GM13976 (cell line): ENCODE measurements around the gene MSLN.
"Not testable (repeated sequence)": the region's sequence is repeated elsewhere in the genome, so short reads cannot be mapped to it uniquely, and the experiment has no call there.

Experiments used
- DNase-seq: peaks from one replicate; pipeline ENCODE4 v3.0.0; 2012; ENCODE audit warnings: low spot score
- in situ Hi-C: fragments of 300-500 bp; cut with MboI; formaldehyde crosslinking; loops from one replicate; pipeline ENCODE4 v1.12.0; 2022; ENCODE audit warnings: low sequenced_read_pairs, mixed read lengths, inconsistent platforms; ENCODE audit not compliant: unreplicated experiment
- TF ChIP-seq, protein P1 (sequence below): IDR thresholded peaks from 2 replicates; pipeline ENCODE4 v1.5.1; 2012; ENCODE audit warnings: borderline replicate concordance, mild to moderate bottlenecking; ENCODE audit not compliant: insufficient read depth; ENCODE audit errors: extremely low read depth, missing control alignments, control extremely low read depth

Gene MSLN

DNA sequence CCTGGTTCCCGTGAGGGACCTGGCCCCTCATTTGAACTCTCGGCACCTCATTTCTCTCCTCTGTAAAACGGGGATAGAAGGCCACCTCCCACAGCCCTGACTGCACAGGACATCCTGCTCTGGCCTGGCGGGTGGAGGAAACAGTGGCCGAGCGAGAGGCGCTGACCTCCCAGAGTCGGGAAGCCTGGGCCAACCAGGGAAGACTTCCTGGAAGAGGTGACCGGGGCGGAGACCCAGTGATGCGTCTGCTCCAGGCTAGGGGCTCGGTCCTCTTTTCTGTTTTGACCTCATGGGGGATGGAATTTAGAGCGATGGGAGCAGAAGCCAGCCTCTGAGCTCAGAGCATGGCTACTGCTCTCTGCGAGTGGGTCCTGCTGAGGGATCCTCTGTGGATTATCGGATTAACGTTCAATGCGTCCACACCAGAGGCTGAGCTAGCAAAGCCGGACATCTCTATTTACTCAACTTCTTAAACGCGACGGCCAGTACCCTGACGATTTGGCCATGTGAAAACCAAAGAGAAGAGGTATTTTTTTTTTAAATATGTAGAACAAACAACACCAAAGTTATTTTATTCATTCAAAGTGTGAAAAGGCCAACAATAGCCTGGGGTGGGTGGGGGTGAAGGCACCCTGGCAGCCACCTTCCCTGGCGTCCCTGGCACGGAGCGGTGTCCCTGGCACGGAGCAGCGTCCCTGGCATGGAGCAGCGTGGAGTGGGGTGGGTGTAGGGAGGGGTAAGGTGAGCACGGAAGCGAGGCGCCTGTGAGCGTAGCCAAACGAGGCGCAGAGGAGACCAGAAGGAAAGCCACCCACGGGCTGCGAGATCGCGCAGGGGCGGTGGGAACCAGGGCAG lies 9.2 kb upstream of the MSLN start:
- DNase-seq, result no peak
- in situ Hi-C loops, result no loop called here

DNA sequence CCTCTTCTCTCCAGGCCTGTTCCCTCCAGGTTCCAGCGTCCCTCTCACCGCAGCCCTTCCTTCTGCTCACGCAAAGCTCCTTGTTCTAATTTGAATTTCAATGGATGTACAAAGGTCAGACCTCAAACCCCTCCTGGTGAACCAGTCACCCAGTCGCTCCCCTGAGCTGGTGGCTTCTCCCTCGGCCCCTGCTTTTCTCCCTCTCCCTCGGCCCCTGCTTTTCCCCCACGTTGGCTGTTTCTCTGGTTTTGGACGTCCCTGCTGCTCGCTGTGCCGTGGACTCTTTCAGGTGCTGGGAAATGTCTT lies 8.6 kb upstream of the MSLN start:
- DNase-seq, result no peak
- in situ Hi-C loops, result no loop called here
- TF ChIP-seq, protein P1, sequence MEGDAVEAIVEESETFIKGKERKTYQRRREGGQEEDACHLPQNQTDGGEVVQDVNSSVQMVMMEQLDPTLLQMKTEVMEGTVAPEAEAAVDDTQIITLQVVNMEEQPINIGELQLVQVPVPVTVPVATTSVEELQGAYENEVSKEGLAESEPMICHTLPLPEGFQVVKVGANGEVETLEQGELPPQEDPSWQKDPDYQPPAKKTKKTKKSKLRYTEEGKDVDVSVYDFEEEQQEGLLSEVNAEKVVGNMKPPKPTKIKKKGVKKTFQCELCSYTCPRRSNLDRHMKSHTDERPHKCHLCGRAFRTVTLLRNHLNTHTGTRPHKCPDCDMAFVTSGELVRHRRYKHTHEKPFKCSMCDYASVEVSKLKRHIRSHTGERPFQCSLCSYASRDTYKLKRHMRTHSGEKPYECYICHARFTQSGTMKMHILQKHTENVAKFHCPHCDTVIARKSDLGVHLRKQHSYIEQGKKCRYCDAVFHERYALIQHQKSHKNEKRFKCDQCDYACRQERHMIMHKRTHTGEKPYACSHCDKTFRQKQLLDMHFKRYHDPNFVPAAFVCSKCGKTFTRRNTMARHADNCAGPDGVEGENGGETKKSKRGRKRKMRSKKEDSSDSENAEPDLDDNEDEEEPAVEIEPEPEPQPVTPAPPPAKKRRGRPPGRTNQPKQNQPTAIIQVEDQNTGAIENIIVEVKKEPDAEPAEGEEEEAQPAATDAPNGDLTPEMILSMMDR, result no peak

More for the DNA sequence above, 9.2 kb upstream of the MSLN start:
- TF ChIP-seq, protein P1, result no peak

DNA sequence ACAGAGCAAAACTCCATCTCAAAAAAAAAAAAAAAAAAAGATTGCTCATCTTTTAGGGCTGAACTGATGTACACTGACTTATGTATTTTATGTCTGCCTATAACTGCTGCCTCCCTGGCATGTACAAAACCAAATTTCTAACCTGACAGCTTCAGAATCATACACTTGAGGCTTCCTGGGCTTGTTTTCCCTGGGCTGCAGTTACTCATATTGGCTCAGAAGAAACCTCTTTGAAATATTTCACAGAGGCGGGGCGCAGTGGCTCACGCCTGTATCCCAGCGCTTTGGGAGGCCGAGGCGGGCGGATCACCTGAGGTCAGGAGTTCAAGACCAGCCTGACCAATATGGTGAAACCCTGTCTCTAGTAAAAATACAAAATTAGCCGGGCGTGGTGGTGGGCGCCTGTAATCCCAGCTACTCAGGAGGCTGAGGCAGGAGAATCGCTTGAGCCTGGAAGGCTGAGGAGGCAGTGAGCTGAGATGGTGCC lies 6.4 kb upstream of the MSLN start:
- in situ Hi-C loops, DNase-seq: not testable (repeated sequence)

DNA sequence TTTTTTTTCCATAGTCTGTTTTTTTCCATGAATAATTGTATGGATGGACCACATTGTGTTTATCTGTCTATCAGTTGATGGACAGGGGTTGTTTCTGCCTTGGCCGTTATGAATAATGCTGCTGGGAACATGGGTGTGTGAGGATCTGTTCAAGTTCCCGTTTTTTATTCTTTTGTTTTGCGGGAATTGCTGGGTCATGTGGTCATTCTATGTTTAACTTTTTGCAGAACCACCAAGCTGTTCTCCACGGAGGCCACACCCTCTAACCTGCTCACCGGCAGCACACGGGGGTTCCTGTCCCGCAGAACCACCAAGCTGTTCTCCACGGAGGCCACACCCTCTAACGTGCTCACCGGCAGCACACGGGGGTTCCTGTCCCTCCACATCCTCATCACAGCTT lies 5.9 kb upstream of the MSLN start:
- TF ChIP-seq, protein P1, result no peak
- no peak for DNase-seq
- in situ Hi-C loops, result no loop called here

DNA sequence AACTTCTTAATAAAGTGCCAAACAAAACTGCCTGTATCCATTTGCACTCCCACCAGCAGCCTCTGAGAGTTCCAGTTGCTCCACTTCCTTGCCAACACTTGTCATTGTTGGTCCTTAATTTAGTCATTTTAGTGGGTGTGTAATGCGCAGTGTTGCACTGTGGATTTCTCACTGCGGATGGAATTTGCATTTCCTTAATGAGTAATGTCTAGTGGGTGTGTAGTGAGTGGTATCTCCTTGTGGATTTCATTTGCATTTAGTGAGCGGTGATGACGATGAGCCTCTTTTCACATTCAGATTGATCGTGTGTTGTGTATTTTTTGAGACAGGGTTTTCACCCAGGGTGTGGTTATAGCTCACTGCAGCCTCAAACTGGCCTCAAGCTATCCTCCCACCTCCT lies 4.1 kb upstream of the MSLN start:
- TF ChIP-seq, protein P1, result no peak
- no peak for DNase-seq
- in situ Hi-C loops, result no loop called here

DNA sequence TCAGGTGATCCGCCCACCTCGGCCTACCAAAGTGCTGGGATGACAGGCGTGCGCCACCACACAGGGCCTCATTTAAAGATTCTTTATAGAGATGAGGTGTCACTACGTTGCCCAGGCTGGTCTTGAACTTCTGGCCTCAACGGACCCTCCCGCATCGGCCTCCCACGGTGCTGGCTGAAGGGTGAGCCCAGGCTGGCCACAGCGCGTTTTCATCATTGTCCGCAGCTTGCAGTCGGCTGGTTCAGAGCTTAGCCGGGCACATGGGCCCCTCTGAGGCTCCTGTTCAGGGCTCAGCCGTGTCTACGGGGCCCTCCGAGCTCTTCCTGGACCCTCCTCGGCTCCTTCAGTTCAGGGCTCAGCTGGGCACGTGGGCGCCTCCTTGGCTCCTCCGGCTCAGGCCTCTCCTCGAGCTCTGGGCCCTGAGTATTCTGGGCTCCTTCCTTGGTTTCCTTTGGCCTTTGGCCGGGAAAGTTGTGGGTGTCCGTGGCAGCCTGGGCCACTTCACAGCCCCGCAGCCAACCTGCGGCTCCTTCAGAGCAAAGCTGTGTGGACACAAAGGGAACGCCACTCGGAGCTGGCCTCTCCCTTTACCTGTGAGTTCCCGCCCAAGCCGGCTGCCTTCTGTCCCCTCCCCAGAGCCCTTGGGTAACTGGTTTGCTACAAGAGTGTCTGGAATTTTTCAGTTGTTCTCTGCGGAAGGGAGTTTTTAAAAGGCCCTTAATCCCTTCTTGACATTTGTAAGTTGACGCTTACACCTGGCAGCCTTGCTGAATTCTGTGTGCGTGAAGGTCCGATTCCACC lies 1.2 kb upstream of the MSLN start:
- in situ Hi-C loops, result no loop called here
- TF ChIP-seq, protein P1, result no peak
- DNase-seq, result no peak

DNA sequence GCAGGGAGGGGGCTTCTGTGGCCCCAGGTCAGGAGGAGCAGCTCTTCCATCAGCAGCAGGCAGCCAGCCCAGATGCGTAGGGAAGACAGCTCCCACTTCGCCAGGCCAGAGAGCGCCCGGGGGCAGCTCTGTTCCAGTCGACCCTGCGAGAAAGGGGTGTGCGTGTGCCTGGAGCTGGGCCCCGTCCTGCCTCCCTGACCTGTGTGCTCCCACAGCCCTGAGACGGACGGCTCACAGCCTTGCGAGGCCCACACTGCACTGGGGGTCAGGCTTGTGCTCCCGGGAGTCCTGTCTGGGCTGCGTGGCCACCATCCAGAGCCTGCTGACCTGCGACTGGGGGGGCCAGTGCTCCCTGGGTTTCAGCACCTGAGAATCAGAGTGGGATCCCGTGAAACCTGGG lies 469 bp upstream of the MSLN start:
- in situ Hi-C loops, result no loop called here
- TF ChIP-seq, protein P1, result no peak
- DNase-seq, result no peak
